ENCODE results near the gene DMKN. TPM values are rescaled to one million over a fixed set of nuclear protein-coding genes. Genes with fewer than 3 reads are reported as not detected.
"Not testable (repeated sequence)": the region's sequence is repeated elsewhere in the genome, so short reads cannot be mapped to it uniquely, and the experiment has no call there.

The DMKN gene
- total and polyA plus RNA-seq, 8 donors = 92.5 to 140 (median 111) TPM

GRCh38 chr19:35484252-35485036 lies 29.0 kb downstream of the DMKN start:
- no peaks in the 10 kb centered on the region for H3K36me3 ChIP-seq
- no peak overlapping the region for H3K4me3 ChIP-seq
- intact Hi-C loops (cut with DNase I) = no loop called here
- peaks cover 0 to 9% of the 10 kb centered on the region in 2 donors for H3K27me3 ChIP-seq
- no peaks in the 10 kb centered on the region for H3K4me1 ChIP-seq
- H3K9me3 ChIP-seq = no peaks in the 10 kb centered on the region
- TF ChIP-seq CTCF (IDR thresholded peaks at IDR 0.05) = no peak
- DNase-seq (no peak), ATAC-seq (no peak)
- no peak overlapping the region for H3K27ac ChIP-seq

- H3K4me3 ChIP-seq = no peak overlapping the region
- no peak overlapping the region for H3K27ac ChIP-seq
- DNase-seq (no peak), ATAC-seq (no peak)
- no peaks in the 10 kb centered on the region for H3K9me3 ChIP-seq
- H3K27me3 ChIP-seq = no peaks in the 10 kb centered on the region
- no peaks in the 10 kb centered on the region for H3K36me3 ChIP-seq
- TF ChIP-seq CTCF (IDR thresholded peaks at IDR 0.05) = no peak
- intact Hi-C loops (cut with DNase I) = no loop called here
- H3K4me1 ChIP-seq = no peaks in the 10 kb centered on the region
Observed at GRCh38 chr19:35483089-35483488, 30.4 kb downstream of the DMKN start.

GRCh38 chr19:35478794-35479677 lies 34.4 kb downstream of the DMKN start:
- Histone ChIP-seq H3K4me3 (no peak overlapping the region), H3K27me3 (no peaks in the 10 kb centered on the region), H3K36me3 (no peaks in the 10 kb centered on the region), H3K9me3 (no peaks in the 10 kb centered on the region), H3K4me1 (no peaks in the 10 kb centered on the region), H3K27ac (no peak overlapping the region)
- intact Hi-C loops (cut with DNase I) = no loop called here
- ATAC-seq (peak; percentile 26), DNase-seq (no peak)
- TF ChIP-seq CTCF (IDR thresholded peaks at IDR 0.05) = no peak

GRCh38 chr19:35476149-35476548 lies 37.3 kb downstream of the DMKN start:
- Histone ChIP-seq H3K4me1 (no peaks in the 10 kb centered on the region), H3K27me3 (no peaks in the 10 kb centered on the region), H3K4me3 (no peak overlapping the region), H3K36me3 (no peaks in the 10 kb centered on the region), H3K9me3 (no peaks in the 10 kb centered on the region), H3K27ac (no peak overlapping the region)
- no peak for TF ChIP-seq CTCF (IDR thresholded peaks at IDR 0.05)
- no peak for DNase-seq
- intact Hi-C loops (cut with DNase I) = no loop called here
- no peak for ATAC-seq

- H3K9me3 ChIP-seq; H3K27me3 ChIP-seq; DNase-seq; intact Hi-C loops (cut with DNase I); H3K36me3 ChIP-seq; H3K4me1 ChIP-seq; ATAC-seq; H3K4me3 ChIP-seq; H3K27ac ChIP-seq: not testable (repeated sequence)
Observed at GRCh38 chr19:35474594-35474993, 38.9 kb downstream of the DMKN start.
